GM12878 (cell line): ENCODE measurements around the gene ABCC4. TPM values are rescaled to one million over a fixed set of nuclear protein-coding genes. Genes with fewer than 3 reads are reported as not detected.

Source experiments
- ATAC-seq: fragments of 200-7000 bp; cut with Tn5 transposase; 3 replicates; pipeline ENCODE4 v1.9.1; 2020; ENCODE audit warnings: mild to moderate bottlenecking, moderate library complexity
- BruUV-seq: library from RNA; stranded (reverse); fragments of 400-500 nt; replicated peaks from 2 replicates; lab custom pipeline; 2021; lab: Mats Ljungman, UMichigan
- CTCF ChIA-PET: fragments of 300-600 bp; sonication (Branson Sonifier 250); formaldehyde crosslinking; extraction: SDS; loops from one replicate; lab custom pipeline; 2021; ENCODE audit warnings: inconsistent platforms; lab: Yijun Ruan, JAX
- POLR2A ChIA-PET: fragments of 350-600 bp; formaldehyde crosslinking; extraction: SDS; loops from one replicate; lab custom pipeline; 2021; ENCODE audit warnings: inconsistent platforms; lab: Charles Lee
- RAD21 ChIA-PET: fragments of 300-600 bp; sonication (Branson Sonifier 250); formaldehyde crosslinking; loops from one replicate; lab custom pipeline; 2023; ENCODE audit warnings: antibody characterized with exemption; ENCODE audit not compliant: unreplicated experiment; lab: Charles Lee
- SMC1A ChIA-PET: fragments of 300-600 bp; sonication (Branson Sonifier 250); formaldehyde crosslinking; loops from one replicate; lab custom pipeline; 2023; ENCODE audit not compliant: unreplicated experiment, uncharacterized antibody; lab: Charles Lee
- DNase-seq: peaks from one replicate; pipeline ENCODE4 v3.0.0-alpha.2; 2011; ENCODE audit warnings: low read depth, low spot score
- FAIRE-seq: peaks from 3 replicates; lab custom pipeline; 2011; peaks lifted over from hg19 to GRCh38; lab: Jason Lieb, UNC
- H2AFZ ChIP-seq: 2 replicates; pipeline ENCODE4 v1.6.0; 2011; ENCODE audit warnings: low read depth, low read length, control low read depth; ENCODE audit not compliant: control insufficient read depth
- H3K27ac ChIP-seq: 2 replicates; pipeline ENCODE4 v1.5.1; 2011; ENCODE audit warnings: control low read depth; ENCODE audit not compliant: control insufficient read depth, insufficient read depth
- H3K27me3 ChIP-seq, 2 experiments: replicated peaks in 1 of 2; 2 replicates each; pipeline versions ENCODE4 v1.6.0 to v1.6.1; 2011; ENCODE audit warnings: low read length in 1 of 2; ENCODE audit not compliant: control insufficient read depth in 2 of 2, insufficient read depth in 2 of 2
- H3K36me3 ChIP-seq, 2 experiments: 2 replicates each; pipeline ENCODE4 v1.5.1; 2011; ENCODE audit warnings: low read length in 1 of 2; ENCODE audit not compliant: control insufficient read depth in 2 of 2, insufficient read depth in 2 of 2
- H3K4me1 ChIP-seq: 2 replicates; pipeline ENCODE4 v1.6.1; 2011; ENCODE audit warnings: mild to moderate bottlenecking, low read length, moderate library complexity, mixed read lengths; ENCODE audit not compliant: control insufficient read depth, insufficient read depth
- H3K4me2 ChIP-seq: 2 replicates; pipeline ENCODE4 v1.6.0; 2011; ENCODE audit warnings: control low read depth; ENCODE audit not compliant: control insufficient read depth, insufficient read depth
- H3K4me3 ChIP-seq: fragments of 200-600 bp; sonication (generic); 2 replicates; pipeline ENCODE4 v1.5.1; 2016
- H3K79me2 ChIP-seq: 2 replicates; pipeline ENCODE4 v1.6.0; 2011; ENCODE audit warnings: low read length; ENCODE audit not compliant: control insufficient read depth, insufficient read depth
- H3K9ac ChIP-seq: 2 replicates; pipeline ENCODE4 v1.8.0; 2011; ENCODE audit warnings: low read length, control low read depth, mixed read lengths; ENCODE audit not compliant: control insufficient read depth, insufficient read depth
- H3K9me3 ChIP-seq: replicated peaks from 3 replicates; pipeline ENCODE4 v1.5.1; 2011; ENCODE audit warnings: mild to moderate bottlenecking, low read length; ENCODE audit not compliant: control insufficient read depth, insufficient read depth
- H4K20me1 ChIP-seq: 2 replicates; pipeline ENCODE4 v1.6.0; 2011; ENCODE audit not compliant: control insufficient read depth, insufficient read depth
- CBX5 ChIP-seq: sonication (generic); IDR thresholded peaks from 2 replicates; pipeline ENCODE4 v1.6.1; 2016; ENCODE audit warnings: low read depth, moderate library complexity, mild to moderate bottlenecking, inconsistent platforms
- CREM ChIP-seq: IDR thresholded peaks from 2 replicates; pipeline ENCODE4 v1.6.1; 2014; ENCODE audit warnings: antibody characterized with exemption, low read depth
- KAT2A ChIP-seq: conservative IDR thresholded peaks from 2 replicates; pipeline ENCODE4 v1.6.1; 2011; ENCODE audit warnings: low read depth, low read length; ENCODE audit not compliant: control insufficient read depth
- NR2F1 ChIP-seq: fragments of 450-650 bp; conservative IDR thresholded peaks from 2 replicates; pipeline ENCODE4 v1.6.1; 2017; ENCODE audit warnings: mild to moderate bottlenecking
- PAX5 ChIP-seq: IDR thresholded peaks from 2 replicates; pipeline ENCODE4 v1.6.1; 2011; ENCODE audit warnings: low read depth, low read length, borderline replicate concordance
- PAX8 ChIP-seq: fragments of 450-650 bp; IDR thresholded peaks from 2 replicates; pipeline ENCODE4 v1.6.1; 2017; ENCODE audit warnings: mild to moderate bottlenecking, moderate library complexity
- RAD51 ChIP-seq: fragments of 450-650 bp; IDR thresholded peaks from 2 replicates; pipeline ENCODE4 v1.6.1; 2016; ENCODE audit warnings: moderate library complexity, mild to moderate bottlenecking, inconsistent platforms
- SMAD5 ChIP-seq: IDR thresholded peaks from 2 replicates; pipeline ENCODE4 v1.6.1; 2016; ENCODE audit warnings: antibody characterized with exemption, low read depth
- SREBF1 ChIP-seq: IDR thresholded peaks from 2 replicates; pipeline ENCODE4 v1.6.1; 2012; ENCODE audit warnings: mild to moderate bottlenecking, low read length
- ZNF274 ChIP-seq: IDR thresholded peaks from one replicate; pipeline ENCODE4 v1.8.0; 2011; ENCODE audit not compliant: insufficient read length, insufficient read depth
- ZNF622 ChIP-seq: fragments of 450-650 bp; IDR thresholded peaks from 2 replicates; pipeline ENCODE4 v1.6.1; 2017; ENCODE audit warnings: mild to moderate bottlenecking, inconsistent platforms
- WGBS: methylation state at CpG from one replicate; pipeline ENCODE4 v1.1.6; 2016; ENCODE audit warnings: low lambda C conversion rate; ENCODE audit not compliant: insufficient replicate concordance, insufficient coverage; ENCODE audit errors: missing lambda C conversion rate; 5-methylcytosine and 5-hydroxymethylcytosine counted together
- in situ Hi-C: fragments of 300-500 bp; cut with MboI; formaldehyde crosslinking; loops from 9 replicates; pipeline ENCODE4 v1.14.3; 2018; ENCODE audit warnings: mixed read lengths
- intact Hi-C: fragments of 100-400 bp; cut with micrococcal nuclease; formaldehyde crosslinking; loops from one replicate; pipeline ENCODE4 v1.14.2; 2022; ENCODE audit not compliant: unreplicated experiment
- polyA plus RNA-seq, 11 experiments: library from polyadenylated mRNA; depleted of rRNA in 4 of 11; unstranded in 6 of 11; stranded (reverse) in 5 of 11; fragments of >200 nt; fragmentation: Nextera tagmentation in 4 of 11; fragmentation: Illumina TruSeq in 1 of 11; extraction: Ambion mirVana in 4 of 11; extraction: Trizol in 1 of 11; gene quantifications; 1 replicate in 1 of 11; 2 replicates in 10 of 11; pipeline versions ENCODE4 v1.2.1 to v1.2.3, GENCODE V29; 2011 to 2016; ENCODE audit warnings: inconsistent platforms in 2 of 11, missing spikeins in 2 of 11, low read depth in 1 of 11
- total RNA-seq, 4 experiments: library from RNA; depleted of rRNA in 3 of 4; stranded (reverse); fragments of >200 nt in 3 of 4; fragmentation: Illumina TruSeq in 1 of 4; extraction: Trizol in 1 of 4; gene quantifications; 2 replicates each; pipeline versions ENCODE4 v1.2.1 to v1.2.3, GENCODE V29; 2013 to 2021
- TF ChIP-seq, protein P1 (sequence below): IDR thresholded peaks from 2 replicates; pipeline ENCODE4 v1.6.1; 2011; ENCODE audit warnings: borderline replicate concordance, low read depth, mild to moderate bottlenecking, moderate library complexity, low read length; ENCODE audit not compliant: insufficient read depth, poor library complexity, severe bottlenecking
- TF ChIP-seq, protein P2 (sequence below): fragments of 450-650 bp; IDR thresholded peaks from 2 replicates; pipeline ENCODE4 v1.6.1; 2017; ENCODE audit warnings: mild to moderate bottlenecking, moderate library complexity
- TF ChIP-seq, protein P3 (sequence below): IDR thresholded peaks from 2 replicates; pipeline ENCODE4 v1.6.1; 2011; ENCODE audit warnings: low read depth, low read length, improper control_type of control experiment, borderline replicate concordance

Gene ABCC4
- total and polyA plus RNA-seq, 10 of the 15 experiments (the other 5 are each of a cell fraction or from before 2014, with no cell fraction given) = 7.2 to 44.4 (median 24.1) TPM

DNA sequence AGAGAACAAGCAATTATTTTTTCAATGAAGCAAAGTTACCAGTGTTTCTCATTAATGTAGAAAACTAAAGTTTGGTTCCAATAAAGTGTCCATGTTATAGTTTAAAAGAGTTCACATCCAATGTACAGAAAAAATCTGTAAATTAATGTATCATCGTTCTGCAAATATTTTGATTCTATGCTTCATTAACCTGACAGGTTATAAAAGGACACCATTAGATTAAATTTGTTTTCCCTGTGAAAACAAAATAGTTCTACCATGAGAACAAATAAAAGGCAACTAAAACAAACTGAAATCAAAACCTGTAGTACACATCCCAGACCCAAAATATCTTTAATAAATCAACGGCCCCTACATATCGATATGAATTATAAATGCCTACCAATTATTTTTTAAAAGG lies 85.1 kb downstream of the ABCC4 start:
- POLR2A ChIA-PET = interaction anchor here (0.8 to 0.9 kb wide), 2 partner anchors 27 to 172 kb away, joined by 3 read pairs; no protein-coding TSS in a partner anchor
- BruUV-seq = no TSS peak

More for the DNA sequence above, 85.1 kb downstream of the ABCC4 start:
- Histone ChIP-seq H3K9me3 (no peaks in the 10 kb centered on the region), H3K27me3 (no peaks in the 10 kb centered on the region), H2AFZ (no peak overlapping the region), H3K9ac (no peak overlapping the region), H3K27ac (no peak overlapping the region), H4K20me1 (no peaks in the 10 kb centered on the region), H3K36me3 (peaks cover 5 to 13% of the 10 kb centered on the region in 2 experiments; a peak in 3 of 4 replicates), H3K79me2 (peaks cover 7% of the 10 kb centered on the region), H3K4me2 (no peak overlapping the region), H3K4me3 (no peak overlapping the region), H3K4me1 (no peaks in the 10 kb centered on the region)
- 66% methylated on average over 3 of the region's 3 CpGs for WGBS
- intact Hi-C loops = no loop called here
- ChIA-PET SMC1A (interaction anchor here (1.0 to 2.8 kb wide), 3 partner anchors 10 to 84 kb away, joined by 3 to 14 read pairs (median 5); no protein-coding TSS in a partner anchor), CTCF (interaction anchor here (0.6 to 2.0 kb wide), 7 partner anchors 7 to 165 kb away, joined by 3 to 8 read pairs (median 5); no protein-coding TSS in a partner anchor), RAD21 (interaction anchor here (1.1 kb wide), 2 partner anchors 11 to 81 kb away, joined by 3 to 4 read pairs; no protein-coding TSS in a partner anchor)
- no peak for ATAC-seq
- no peak for FAIRE-seq
- in situ Hi-C loops = no loop called here
- DNase-seq = no peak
- TF ChIP-seq RAD51 (no peak), CBX5 (no peak), PAX8 (no peak), NR2F1 (no peak), ZNF274 (no peak), ZNF622 (no peak), SREBF1 (no peak), PAX5 (no peak), KAT2A (no peak), CREM (no peak), SMAD5 (no peak)
- TF ChIP-seq, protein P1, sequence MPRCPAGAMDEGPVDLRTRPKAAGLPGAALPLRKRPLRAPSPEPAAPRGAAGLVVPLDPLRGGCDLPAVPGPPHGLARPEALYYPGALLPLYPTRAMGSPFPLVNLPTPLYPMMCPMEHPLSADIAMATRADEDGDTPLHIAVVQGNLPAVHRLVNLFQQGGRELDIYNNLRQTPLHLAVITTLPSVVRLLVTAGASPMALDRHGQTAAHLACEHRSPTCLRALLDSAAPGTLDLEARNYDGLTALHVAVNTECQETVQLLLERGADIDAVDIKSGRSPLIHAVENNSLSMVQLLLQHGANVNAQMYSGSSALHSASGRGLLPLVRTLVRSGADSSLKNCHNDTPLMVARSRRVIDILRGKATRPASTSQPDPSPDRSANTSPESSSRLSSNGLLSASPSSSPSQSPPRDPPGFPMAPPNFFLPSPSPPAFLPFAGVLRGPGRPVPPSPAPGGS = no peak
- TF ChIP-seq, protein P2, sequence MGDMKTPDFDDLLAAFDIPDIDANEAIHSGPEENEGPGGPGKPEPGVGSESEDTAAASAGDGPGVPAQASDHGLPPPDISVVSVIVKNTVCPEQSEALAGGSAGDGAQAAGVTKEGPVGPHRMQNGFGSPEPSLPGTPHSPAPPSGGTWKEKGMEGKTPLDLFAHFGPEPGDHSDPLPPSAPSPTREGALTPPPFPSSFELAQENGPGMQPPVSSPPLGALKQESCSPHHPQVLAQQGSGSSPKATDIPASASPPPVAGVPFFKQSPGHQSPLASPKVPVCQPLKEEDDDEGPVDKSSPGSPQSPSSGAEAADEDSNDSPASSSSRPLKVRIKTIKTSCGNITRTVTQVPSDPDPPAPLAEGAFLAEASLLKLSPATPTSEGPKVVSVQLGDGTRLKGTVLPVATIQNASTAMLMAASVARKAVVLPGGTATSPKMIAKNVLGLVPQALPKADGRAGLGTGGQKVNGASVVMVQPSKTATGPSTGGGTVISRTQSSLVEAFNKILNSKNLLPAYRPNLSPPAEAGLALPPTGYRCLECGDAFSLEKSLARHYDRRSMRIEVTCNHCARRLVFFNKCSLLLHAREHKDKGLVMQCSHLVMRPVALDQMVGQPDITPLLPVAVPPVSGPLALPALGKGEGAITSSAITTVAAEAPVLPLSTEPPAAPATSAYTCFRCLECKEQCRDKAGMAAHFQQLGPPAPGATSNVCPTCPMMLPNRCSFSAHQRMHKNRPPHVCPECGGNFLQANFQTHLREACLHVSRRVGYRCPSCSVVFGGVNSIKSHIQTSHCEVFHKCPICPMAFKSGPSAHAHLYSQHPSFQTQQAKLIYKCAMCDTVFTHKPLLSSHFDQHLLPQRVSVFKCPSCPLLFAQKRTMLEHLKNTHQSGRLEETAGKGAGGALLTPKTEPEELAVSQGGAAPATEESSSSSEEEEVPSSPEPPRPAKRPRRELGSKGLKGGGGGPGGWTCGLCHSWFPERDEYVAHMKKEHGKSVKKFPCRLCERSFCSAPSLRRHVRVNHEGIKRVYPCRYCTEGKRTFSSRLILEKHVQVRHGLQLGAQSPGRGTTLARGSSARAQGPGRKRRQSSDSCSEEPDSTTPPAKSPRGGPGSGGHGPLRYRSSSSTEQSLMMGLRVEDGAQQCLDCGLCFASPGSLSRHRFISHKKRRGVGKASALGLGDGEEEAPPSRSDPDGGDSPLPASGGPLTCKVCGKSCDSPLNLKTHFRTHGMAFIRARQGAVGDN = no peak
- TF ChIP-seq, protein P3, sequence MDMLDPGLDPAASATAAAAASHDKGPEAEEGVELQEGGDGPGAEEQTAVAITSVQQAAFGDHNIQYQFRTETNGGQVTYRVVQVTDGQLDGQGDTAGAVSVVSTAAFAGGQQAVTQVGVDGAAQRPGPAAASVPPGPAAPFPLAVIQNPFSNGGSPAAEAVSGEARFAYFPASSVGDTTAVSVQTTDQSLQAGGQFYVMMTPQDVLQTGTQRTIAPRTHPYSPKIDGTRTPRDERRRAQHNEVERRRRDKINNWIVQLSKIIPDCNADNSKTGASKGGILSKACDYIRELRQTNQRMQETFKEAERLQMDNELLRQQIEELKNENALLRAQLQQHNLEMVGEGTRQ = no peak
